HepG2 (cell line): Measurements from ENCODE around the gene NIPAL4. TPM values are rescaled to one million over a fixed set of nuclear protein-coding genes. Genes with fewer than 3 reads are reported as not detected.

ENCODE experiments used
- ETV5 ChIP-seq: IDR thresholded peaks from 2 replicates; pipeline ENCODE4 v1.6.1; 2018; ENCODE audit warnings: missing biosample characterization, missing genetic modification reagents, inconsistent platforms, borderline replicate concordance
- FOXA1 ChIP-seq, 2 experiments: fragments of 450-650 bp in 1 of 2; sonication (generic) in 1 of 2; formaldehyde crosslinking in 1 of 2; IDR thresholded peaks; 2 replicates each; pipeline versions ENCODE4 v1.4.0 to v1.6.1; 2016 to 2020; ENCODE audit warnings: missing genetic modification reagents in 1 of 2
- MTERF4 ChIP-seq: sonication (generic); formaldehyde crosslinking; IDR thresholded peaks from 2 replicates; pipeline ENCODE4 v1.8.0; 2023; ENCODE audit warnings: mild to moderate bottlenecking, missing genetic modification reagents
- PRDM15 ChIP-seq: sonication (generic); formaldehyde crosslinking; IDR thresholded peaks from 2 replicates; pipeline ENCODE4 v1.4.0; 2020; ENCODE audit warnings: missing genetic modification reagents
- PREB ChIP-seq: sonication (generic); formaldehyde crosslinking; IDR thresholded peaks from 2 replicates; pipeline ENCODE4 v1.4.0; 2020; ENCODE audit warnings: missing genetic modification reagents
- SP4 ChIP-seq: sonication (generic); formaldehyde crosslinking; IDR thresholded peaks from 2 replicates; pipeline ENCODE4 v1.8.1; 2023; ENCODE audit warnings: mild to moderate bottlenecking, missing genetic modification reagents
- TCF12 ChIP-seq, 2 experiments: fragments of 450-650 bp in 1 of 2; sonication (generic) in 1 of 2; formaldehyde crosslinking in 1 of 2; IDR thresholded peaks; 2 replicates each; pipeline versions ENCODE4 v1.6.1 to v1.8.0; 2017 to 2022; ENCODE audit warnings: antibody characterized with exemption in 1 of 2, mild to moderate bottlenecking in 1 of 2, missing genetic modification reagents in 1 of 2, moderate library complexity in 1 of 2
- ZMYM4 ChIP-seq: sonication (generic); formaldehyde crosslinking; IDR thresholded peaks from 2 replicates; pipeline ENCODE4 v1.8.1; 2023; ENCODE audit warnings: mild to moderate bottlenecking, missing genetic modification reagents
- ZNF354B ChIP-seq: sonication (generic); formaldehyde crosslinking; IDR thresholded peaks from 2 replicates; pipeline ENCODE4 v1.8.0; 2022; ENCODE audit warnings: mild to moderate bottlenecking, missing genetic modification reagents
- ZNF607 ChIP-seq: sonication (generic); formaldehyde crosslinking; IDR thresholded peaks from 2 replicates; pipeline ENCODE4 v1.5.1; 2020; ENCODE audit warnings: missing genetic modification reagents, mild to moderate bottlenecking, borderline replicate concordance
- ZNF619 ChIP-seq: sonication (generic); formaldehyde crosslinking; IDR thresholded peaks from 2 replicates; pipeline ENCODE4 v1.4.0; 2020; ENCODE audit warnings: mild to moderate bottlenecking, missing genetic modification reagents
- ZNF710 ChIP-seq: sonication (generic); formaldehyde crosslinking; IDR thresholded peaks from 2 replicates; pipeline ENCODE4 v1.5.0; 2020; ENCODE audit warnings: mild to moderate bottlenecking, missing genetic modification reagents, borderline replicate concordance
- ZNF720 ChIP-seq: sonication (generic); formaldehyde crosslinking; IDR thresholded peaks from 2 replicates; pipeline ENCODE4 v1.4.0; 2020; ENCODE audit warnings: missing genetic modification reagents
- polyA plus RNA-seq, 8 experiments: library from polyadenylated mRNA; depleted of rRNA in 3 of 8; stranded (reverse) in 7 of 8; unstranded in 1 of 8; fragments of >200 nt; fragmentation: Illumina TruSeq in 4 of 8; extraction: Trizol in 4 of 8; gene quantifications; 2 replicates each; pipeline versions ENCODE4 v1.2.1 to v1.2.3, GENCODE V29; 2011 to 2016; ENCODE audit warnings: low read depth in 4 of 8, missing spikeins in 1 of 8, mixed read lengths in 1 of 8; ENCODE audit not compliant: insufficient read depth in 1 of 8
- total RNA-seq, 5 experiments: library from RNA; depleted of rRNA; stranded (reverse); fragments of >200 nt; fragmentation: Illumina TruSeq; extraction: Trizol; gene quantifications; 2 replicates each; pipeline ENCODE4 v1.2.3, GENCODE V29; 2016; ENCODE audit warnings: low read depth in 1 of 5
- TF ChIP-seq, protein P1 (sequence below): sonication (generic); formaldehyde crosslinking; IDR thresholded peaks from 2 replicates; pipeline ENCODE4 v1.4.0; 2020; ENCODE audit warnings: missing genetic modification reagents
- TF ChIP-seq, protein P2 (sequence below): sonication (generic); formaldehyde crosslinking; IDR thresholded peaks from 2 replicates; pipeline ENCODE4 v1.5.0; 2020; ENCODE audit warnings: missing genetic modification reagents

NIPAL4 gene
- total and polyA plus RNA-seq, 2 of the 13 experiments (the other 11 are each of a cell fraction or from before 2014, with no cell fraction given): not detected

DNA sequence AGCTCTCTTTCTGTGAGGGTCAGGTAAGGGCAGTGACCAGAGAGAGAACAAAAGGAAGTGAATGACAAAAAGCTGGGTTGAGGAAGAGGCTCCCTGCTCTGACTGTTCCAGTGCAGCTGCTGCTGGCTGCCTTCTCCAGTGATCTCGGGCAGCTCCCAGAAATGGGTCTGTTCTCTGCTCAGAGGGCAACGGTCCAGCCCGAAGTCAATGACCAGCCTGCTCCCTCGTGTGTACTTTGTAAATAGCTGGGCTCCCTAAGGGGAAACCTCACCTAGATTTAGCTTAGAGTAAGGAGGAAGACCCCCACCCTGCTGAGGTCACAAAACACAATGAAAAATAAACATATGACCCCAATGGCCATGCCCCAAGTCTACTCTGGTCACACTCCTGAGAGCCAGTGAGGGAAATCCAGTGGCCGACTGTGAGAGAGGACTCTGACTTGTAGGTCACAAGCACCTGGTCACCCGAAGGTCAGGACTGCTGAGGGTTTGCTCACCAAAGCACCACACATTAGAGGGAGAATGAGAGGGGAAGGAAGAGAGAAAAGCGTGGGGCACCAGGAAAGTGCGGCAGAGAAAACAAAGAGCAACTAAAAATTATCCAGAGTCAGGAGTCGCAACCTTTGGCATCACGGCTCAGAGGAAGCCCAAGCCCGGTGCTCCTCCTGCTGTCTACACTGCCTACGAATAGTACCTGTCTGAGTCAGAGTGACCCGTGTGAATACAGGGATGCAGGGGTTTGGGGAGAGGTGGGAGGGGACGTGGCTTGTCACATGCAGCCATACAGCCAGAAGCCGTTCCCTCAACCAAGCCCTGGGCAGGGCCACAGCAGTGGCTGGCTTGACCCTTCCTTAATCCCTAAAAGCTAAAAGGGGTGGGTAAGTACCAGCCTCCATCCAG is 19.8 kb downstream of the NIPAL4 start (continued):
- TF ChIP-seq MTERF4 (no peak), ZNF619 (CRISPR knock-in tag) (no peak), PRDM15 (CRISPR knock-in tag) (no peak), ZNF607 (CRISPR knock-in tag) (no peak), ETV5 (CRISPR knock-in tag) (no peak), ZNF710 (CRISPR knock-in tag) (no peak), TCF12 (IDR thresholded peaks at IDR 0.05) (no peak), TCF12 (CRISPR knock-in tag; IDR thresholded peaks at IDR 0.05) (no peak), ZNF354B (CRISPR knock-in tag) (no peak), ZNF720 (no peak), ZMYM4 (CRISPR knock-in tag) (peak; percentile 35; the same call in 1 of the 2 replicates), FOXA1 (IDR thresholded peaks at IDR 0.05) (no peak), FOXA1 (CRISPR knock-in tag; IDR thresholded peaks at IDR 0.05) (peak; percentile 63; the same call in 1 of the 2 replicates), PREB (CRISPR knock-in tag) (no peak), SP4 (CRISPR knock-in tag) (no peak)
- TF ChIP-seq, protein P1, sequence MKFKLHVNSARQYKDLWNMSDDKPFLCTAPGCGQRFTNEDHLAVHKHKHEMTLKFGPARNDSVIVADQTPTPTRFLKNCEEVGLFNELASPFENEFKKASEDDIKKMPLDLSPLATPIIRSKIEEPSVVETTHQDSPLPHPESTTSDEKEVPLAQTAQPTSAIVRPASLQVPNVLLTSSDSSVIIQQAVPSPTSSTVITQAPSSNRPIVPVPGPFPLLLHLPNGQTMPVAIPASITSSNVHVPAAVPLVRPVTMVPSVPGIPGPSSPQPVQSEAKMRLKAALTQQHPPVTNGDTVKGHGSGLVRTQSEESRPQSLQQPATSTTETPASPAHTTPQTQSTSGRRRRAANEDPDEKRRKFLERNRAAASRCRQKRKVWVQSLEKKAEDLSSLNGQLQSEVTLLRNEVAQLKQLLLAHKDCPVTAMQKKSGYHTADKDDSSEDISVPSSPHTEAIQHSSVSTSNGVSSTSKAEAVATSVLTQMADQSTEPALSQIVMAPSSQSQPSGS (CRISPR knock-in tag): no peak
- TF ChIP-seq, protein P2, sequence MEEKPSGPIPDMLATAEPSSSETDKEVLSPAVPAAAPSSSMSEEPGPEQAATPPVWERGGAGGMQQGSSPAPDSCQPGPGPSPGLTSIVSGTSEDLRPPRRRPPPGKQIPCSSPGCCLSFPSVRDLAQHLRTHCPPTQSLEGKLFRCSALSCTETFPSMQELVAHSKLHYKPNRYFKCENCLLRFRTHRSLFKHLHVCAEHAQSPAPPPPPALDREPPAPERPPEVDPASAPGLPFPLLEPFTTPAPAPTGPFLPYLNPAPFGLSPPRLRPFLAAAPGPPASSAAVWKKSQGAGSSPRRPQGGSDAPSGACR (CRISPR knock-in tag): no peak
